ENCODE results near the gene TLR6. TPM values are rescaled to one million over a fixed set of nuclear protein-coding genes. Genes with fewer than 3 reads are reported as not detected.
"Not testable (repeated sequence)": the region's sequence is repeated elsewhere in the genome, so short reads cannot be mapped to it uniquely, and the experiment has no call there.

TLR6 gene
- total and polyA plus RNA-seq, 3 donors from 2014 or later = 0.47 to 1.8 (median 1.2) TPM

DNA sequence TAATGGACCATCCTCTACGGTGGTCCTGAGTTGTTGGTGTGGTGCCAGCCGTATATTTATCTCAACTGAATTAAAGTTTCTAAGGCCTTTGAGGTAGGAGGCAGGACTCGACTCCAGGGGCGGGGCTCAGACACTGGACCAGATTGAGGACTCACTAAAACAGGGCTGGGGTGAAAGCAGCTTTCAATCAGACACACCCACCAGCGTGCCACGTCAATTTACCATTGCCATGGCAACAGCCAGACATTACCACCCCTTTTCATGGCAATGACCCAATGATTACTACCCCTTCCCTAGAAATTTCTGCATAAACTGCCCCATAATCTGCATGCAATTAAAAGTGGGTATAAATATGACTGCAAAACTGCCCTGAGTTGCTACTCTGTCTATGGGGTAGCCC lies 45.3 kb downstream of the TLR6 start:
- Histone ChIP-seq H3K27ac (no peak overlapping the region), H3K4me1 (no peaks in the 10 kb centered on the region), H3K4me3 (no peak overlapping the region), H3K9me3 (no peaks in the 10 kb centered on the region), H3K27me3 (no peaks in the 10 kb centered on the region), H3K36me3 (ENCODE audit: low read depth, missing control alignments) (no peaks in the 10 kb centered on the region)
- TF ChIP-seq, protein P1, sequence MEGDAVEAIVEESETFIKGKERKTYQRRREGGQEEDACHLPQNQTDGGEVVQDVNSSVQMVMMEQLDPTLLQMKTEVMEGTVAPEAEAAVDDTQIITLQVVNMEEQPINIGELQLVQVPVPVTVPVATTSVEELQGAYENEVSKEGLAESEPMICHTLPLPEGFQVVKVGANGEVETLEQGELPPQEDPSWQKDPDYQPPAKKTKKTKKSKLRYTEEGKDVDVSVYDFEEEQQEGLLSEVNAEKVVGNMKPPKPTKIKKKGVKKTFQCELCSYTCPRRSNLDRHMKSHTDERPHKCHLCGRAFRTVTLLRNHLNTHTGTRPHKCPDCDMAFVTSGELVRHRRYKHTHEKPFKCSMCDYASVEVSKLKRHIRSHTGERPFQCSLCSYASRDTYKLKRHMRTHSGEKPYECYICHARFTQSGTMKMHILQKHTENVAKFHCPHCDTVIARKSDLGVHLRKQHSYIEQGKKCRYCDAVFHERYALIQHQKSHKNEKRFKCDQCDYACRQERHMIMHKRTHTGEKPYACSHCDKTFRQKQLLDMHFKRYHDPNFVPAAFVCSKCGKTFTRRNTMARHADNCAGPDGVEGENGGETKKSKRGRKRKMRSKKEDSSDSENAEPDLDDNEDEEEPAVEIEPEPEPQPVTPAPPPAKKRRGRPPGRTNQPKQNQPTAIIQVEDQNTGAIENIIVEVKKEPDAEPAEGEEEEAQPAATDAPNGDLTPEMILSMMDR (IDR thresholded peaks at IDR 0.05) = no peak
- TF ChIP-seq POLR2A (IDR thresholded peaks at IDR 0.05) = no peak
- 84 to 90% methylated on average over 6 of the region's 6 CpGs for WGBS, 2 donors
- intact Hi-C loops (cut with DNase I; ENCODE audit: low total_unique reads) = no loop called here
- DNase-seq = no peak

DNA sequence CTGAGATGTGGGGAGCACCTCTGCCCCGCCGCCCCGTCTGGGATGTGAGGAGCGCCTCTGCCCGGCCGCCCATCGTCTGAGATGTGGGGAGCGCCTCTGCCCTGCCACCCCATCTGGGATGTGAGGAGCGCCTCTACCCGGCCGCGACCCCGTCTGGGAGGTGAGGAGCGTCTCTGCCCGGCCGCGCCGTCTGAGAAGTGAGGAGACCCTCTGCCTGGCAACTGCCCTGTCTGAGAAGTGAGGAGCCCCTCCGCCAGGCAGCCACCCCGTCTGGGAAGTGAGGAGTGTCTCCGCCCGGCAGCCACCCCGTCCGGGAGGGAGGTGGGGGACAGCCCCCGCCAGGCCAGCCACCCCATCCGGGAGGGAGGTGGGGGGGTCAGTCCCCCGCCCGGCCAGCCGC lies 49.2 kb downstream of the TLR6 start:
- H3K27me3 ChIP-seq; H3K9me3 ChIP-seq; H3K27ac ChIP-seq; H3K4me1 ChIP-seq; DNase-seq; intact Hi-C loops (cut with DNase I; ENCODE audit: low total_unique reads); H3K36me3 ChIP-seq (ENCODE audit: low read depth, missing control alignments): not testable (repeated sequence)
- peak overlapping the region in 1 of 2 donors; percentile 15 for H3K4me3 ChIP-seq
- 84 to 91% methylated on average over 9 to 12 of the region's 29 CpGs for WGBS, 2 donors

DNA sequence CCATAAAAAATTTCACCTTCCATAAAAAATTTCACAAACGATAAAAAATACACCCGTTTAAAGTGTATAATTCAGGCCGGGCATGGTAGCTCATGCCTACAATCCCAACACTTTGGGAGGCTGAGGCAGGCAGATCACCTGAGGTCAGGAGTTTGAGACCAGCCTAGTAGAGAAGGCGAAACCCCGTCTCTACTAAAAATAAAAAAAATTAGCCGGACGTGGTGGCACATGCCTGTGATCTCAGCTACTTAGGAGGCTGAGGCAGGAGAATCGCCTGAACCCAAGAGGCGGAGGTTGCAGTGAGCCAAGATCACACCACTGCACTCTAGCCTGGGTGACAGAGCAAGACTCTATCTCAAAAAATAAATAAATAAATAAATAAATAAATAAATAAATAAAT lies 50.4 kb downstream of the TLR6 start:
- H3K4me3 ChIP-seq; intact Hi-C loops (cut with DNase I; ENCODE audit: low total_unique reads); H3K27me3 ChIP-seq; H3K9me3 ChIP-seq; H3K4me1 ChIP-seq; H3K36me3 ChIP-seq (ENCODE audit: low read depth, missing control alignments); DNase-seq: not testable (repeated sequence)
- 77 to 78% methylated on average over 9 of the region's 9 CpGs for WGBS, 2 donors
- peak overlapping the region in 1 of 2 donors; percentile 32 for H3K27ac ChIP-seq

DNA sequence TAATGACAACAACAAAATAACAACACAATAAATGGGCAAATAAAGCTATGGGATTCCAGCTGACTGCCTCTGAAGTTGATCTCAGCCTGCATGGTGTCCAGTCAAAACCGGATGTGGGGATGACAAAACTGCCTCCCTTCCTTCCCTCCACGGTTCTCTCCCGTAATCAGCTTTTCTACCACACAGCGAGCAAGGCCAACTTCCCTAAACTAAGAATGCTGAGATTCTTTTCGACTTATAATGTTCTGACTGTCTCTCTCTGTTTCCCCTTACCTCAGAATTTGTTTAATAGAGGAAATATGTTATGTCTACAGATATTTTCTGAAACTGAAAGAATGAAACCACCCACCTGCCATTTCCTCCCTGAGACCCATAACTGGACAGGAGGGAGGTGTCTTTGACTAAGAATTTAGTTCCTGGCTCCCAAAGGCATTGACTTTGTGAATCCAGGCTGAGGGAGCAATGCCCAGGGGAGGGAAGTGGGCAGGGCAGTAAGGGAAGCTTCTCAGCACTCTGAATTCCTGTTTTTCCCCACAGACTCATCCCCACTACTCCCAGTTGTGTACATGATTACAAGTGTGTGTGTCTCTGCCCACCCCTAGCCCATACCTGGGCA lies 51.0 kb downstream of the TLR6 start:
- WGBS, 2 donors = 62 to 69% methylated on average over 5 of the region's 5 CpGs
- intact Hi-C loops (cut with DNase I; ENCODE audit: low total_unique reads) = no loop called here
- peak overlapping the region in 1 of 2 donors; percentile 32 for H3K27ac ChIP-seq

DNA sequence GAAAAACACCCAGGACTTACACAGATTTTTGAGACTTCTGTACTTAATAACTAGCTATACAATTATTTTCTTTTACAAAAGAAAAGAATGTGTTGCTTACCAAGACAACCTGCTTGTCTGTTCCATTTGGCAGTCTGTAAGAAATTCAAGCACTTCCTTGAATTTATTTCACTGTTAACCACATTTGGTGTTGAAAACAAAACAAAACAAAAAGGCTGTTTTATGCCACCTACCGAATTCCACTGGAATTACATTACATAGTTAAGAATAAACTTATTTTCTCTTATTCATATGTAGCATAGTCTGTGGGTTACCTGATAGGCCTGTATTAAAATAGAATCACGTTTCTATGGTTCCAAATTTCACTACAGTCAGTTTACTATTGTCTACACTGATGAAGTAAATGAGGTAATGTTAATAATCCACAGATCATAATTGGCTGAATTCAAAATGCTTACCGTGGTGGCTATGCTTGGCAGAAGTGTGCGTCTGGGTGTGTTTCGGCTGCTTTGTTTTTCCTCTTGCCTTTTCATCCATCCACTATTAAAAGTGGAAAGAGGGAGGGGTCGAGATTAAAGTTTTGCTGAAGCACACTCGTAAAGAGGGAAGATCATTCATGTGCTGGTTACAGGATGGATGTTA lies 51.8 kb downstream of the TLR6 start, which contains the start of gene TLR1:
Gene TLR1, minus strand, starts transcription at position 138 of the 642 bp plus-strand sequence. CDS start 5,960 bp downstream, outside the sequence.
- H3K4me3 ChIP-seq = peak within 1 kb of the TSS in 1 of 2 donors; percentile 32
- intact Hi-C loops (cut with DNase I; ENCODE audit: low total_unique reads) = no loop called here
- no peaks in the 10 kb centered on the region for H3K27me3 ChIP-seq
- peaks cover 3% of the 10 kb centered on the region for H3K4me1 ChIP-seq
- TF ChIP-seq, protein P1 (IDR thresholded peaks at IDR 0.05) = peak; percentile 25 to 57 (median 45)
- TF ChIP-seq POLR2A (IDR thresholded peaks at IDR 0.05) = no peak
- H3K36me3 ChIP-seq (ENCODE audit: low read depth, missing control alignments) = no peaks in the 10 kb centered on the region
- WGBS, 2 donors = 52 to 54% methylated on average over 7 of the region's 7 CpGs
- no peaks in the 10 kb centered on the region for H3K9me3 ChIP-seq
- no peak for DNase-seq
- H3K27ac ChIP-seq = peak within 1 kb of the TSS; percentile 51 to 55

More for the DNA sequence above, 51.0 kb downstream of the TLR6 start:
- Histone ChIP-seq H3K27me3 (no peaks in the 10 kb centered on the region), H3K9me3 (no peaks in the 10 kb centered on the region), H3K4me1 (peaks cover 3% of the 10 kb centered on the region), H3K36me3 (ENCODE audit: low read depth, missing control alignments) (no peaks in the 10 kb centered on the region), H3K4me3 (no peak overlapping the region)
- peak; percentile 36 for DNase-seq
- no peak for TF ChIP-seq POLR2A (IDR thresholded peaks at IDR 0.05)
- TF ChIP-seq, protein P1 (IDR thresholded peaks at IDR 0.05) = no peak

Data from testis (tissue), 3 donors.